Measurements from ENCODE around the gene PPP2R5C. TPM values are rescaled to one million over a fixed set of nuclear protein-coding genes. Genes with fewer than 3 reads are reported as not detected.

The PPP2R5C gene
- total RNA-seq, 2 donors from 2014 or later = 146 to 153 TPM

DNA sequence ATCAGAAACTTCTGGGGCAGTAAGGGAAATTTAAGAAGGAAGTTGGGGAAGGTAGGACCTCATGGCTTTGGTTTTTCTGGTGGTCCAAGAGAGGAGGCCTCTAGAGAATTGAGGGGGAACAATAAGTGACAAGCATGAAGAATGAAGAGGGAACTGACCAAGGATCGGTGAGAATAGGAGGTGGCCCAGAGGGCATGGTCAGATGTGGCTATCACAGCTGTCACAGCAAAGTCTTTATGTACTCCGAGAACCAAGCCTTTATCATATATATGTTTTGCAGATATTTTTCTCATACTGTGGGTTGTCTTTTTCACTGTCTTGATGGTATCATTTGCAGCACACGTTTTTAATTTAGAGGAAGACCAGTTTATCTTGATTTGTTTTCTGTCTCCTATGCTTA lies 64.3 kb downstream of the PPP2R5C start:
- peak overlapping the region; percentile 45 for H3K27ac ChIP-seq
- no peaks in the 10 kb centered on the region for H3K9me3 ChIP-seq
- H3K27me3 ChIP-seq = no peaks in the 10 kb centered on the region
- no peak for DNase-seq
- H3K9ac ChIP-seq (ENCODE audit: low read depth in 2 of 2, low read length in 2 of 2) = peak overlapping the region in 1 of 2 donors; percentile 30
- TF ChIP-seq, protein P1, sequence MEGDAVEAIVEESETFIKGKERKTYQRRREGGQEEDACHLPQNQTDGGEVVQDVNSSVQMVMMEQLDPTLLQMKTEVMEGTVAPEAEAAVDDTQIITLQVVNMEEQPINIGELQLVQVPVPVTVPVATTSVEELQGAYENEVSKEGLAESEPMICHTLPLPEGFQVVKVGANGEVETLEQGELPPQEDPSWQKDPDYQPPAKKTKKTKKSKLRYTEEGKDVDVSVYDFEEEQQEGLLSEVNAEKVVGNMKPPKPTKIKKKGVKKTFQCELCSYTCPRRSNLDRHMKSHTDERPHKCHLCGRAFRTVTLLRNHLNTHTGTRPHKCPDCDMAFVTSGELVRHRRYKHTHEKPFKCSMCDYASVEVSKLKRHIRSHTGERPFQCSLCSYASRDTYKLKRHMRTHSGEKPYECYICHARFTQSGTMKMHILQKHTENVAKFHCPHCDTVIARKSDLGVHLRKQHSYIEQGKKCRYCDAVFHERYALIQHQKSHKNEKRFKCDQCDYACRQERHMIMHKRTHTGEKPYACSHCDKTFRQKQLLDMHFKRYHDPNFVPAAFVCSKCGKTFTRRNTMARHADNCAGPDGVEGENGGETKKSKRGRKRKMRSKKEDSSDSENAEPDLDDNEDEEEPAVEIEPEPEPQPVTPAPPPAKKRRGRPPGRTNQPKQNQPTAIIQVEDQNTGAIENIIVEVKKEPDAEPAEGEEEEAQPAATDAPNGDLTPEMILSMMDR (IDR thresholded peaks at IDR 0.05) = no peak
- no peaks in the 10 kb centered on the region for H3K36me3 ChIP-seq
- H3K4me1 ChIP-seq = no peaks in the 10 kb centered on the region
- intact Hi-C loops (cut with DNase I) = no loop called here
- H3K4me3 ChIP-seq = no peak overlapping the region

DNA sequence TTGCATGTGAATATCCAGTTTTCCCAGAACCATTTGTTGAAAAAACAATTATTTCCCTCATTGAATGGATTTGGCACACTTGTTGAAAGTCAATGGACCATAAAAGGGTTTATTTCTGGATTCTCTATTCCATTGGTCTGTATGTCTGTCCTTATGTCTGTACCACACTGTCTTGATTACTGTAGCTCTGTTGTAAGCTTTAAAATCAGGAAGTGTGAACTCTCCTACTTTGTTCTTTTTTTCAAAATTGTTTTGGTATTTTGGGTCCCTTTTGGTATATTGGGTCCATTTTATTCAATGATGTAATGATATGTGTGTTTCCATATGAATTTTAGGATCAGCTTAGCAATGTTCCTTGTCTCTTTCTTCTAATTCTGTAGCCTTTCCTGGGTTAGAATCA lies 64.8 kb downstream of the PPP2R5C start:
- Histone ChIP-seq H3K27ac (no peak overlapping the region), H3K9ac (ENCODE audit: low read depth in 2 of 2, low read length in 2 of 2) (no peak overlapping the region), H3K9me3 (no peaks in the 10 kb centered on the region), H3K4me3 (no peak overlapping the region), H3K36me3 (no peaks in the 10 kb centered on the region), H3K27me3 (no peaks in the 10 kb centered on the region), H3K4me1 (no peaks in the 10 kb centered on the region)
- intact Hi-C loops (cut with DNase I) = no loop called here
- DNase-seq = no peak
- TF ChIP-seq, protein P1 (IDR thresholded peaks at IDR 0.05) = no peak

DNA sequence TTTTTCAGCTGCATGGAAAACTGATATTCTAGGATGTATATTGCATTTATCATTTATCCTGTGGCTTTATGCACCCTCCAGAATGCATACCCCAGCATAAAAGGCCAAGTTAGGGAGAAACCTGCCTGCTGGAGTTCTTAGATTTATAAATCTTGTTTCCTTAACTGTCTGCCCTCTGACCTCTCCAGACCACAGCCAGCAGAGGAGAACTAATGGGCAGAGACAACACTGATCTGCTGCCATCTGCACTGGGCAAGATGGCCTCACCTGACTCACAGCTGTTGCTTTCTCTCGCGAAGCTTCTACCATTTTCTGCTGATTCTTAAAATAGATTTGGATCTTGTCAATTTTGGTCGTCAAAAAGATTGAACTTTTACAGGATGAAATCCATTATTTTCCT lies 65.8 kb downstream of the PPP2R5C start:
- no peaks in the 10 kb centered on the region for H3K27me3 ChIP-seq
- H3K9me3 ChIP-seq = no peaks in the 10 kb centered on the region
- DNase-seq = no peak
- intact Hi-C loops (cut with DNase I) = no loop called here
- H3K4me1 ChIP-seq = no peaks in the 10 kb centered on the region
- no peak overlapping the region for H3K27ac ChIP-seq
- no peak overlapping the region for H3K4me3 ChIP-seq
- TF ChIP-seq, protein P1 (IDR thresholded peaks at IDR 0.05) = no peak
- H3K36me3 ChIP-seq = no peaks in the 10 kb centered on the region
- H3K9ac ChIP-seq (ENCODE audit: low read depth in 2 of 2, low read length in 2 of 2) = no peak overlapping the region

DNA sequence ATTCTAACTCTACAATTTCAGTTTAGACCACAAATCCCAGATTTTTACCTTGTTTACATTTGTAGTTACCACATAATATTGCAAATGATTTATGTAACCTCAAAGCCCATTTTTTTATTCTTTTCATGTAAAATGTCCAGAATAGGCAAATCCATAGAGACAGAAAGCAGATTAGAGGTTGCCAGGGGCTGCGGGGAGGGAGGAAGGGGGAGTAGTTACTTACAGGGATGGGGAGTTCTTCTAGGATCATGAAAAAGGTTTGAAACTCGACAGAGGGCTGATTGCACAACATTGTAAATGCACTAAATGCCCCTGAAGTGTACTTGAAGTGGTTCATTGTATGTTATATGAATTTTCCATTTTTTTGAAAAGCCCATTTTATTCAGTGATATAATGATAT lies 66.5 kb downstream of the PPP2R5C start:
- H3K9ac ChIP-seq (ENCODE audit: low read depth in 2 of 2, low read length in 2 of 2) = no peak overlapping the region
- DNase-seq = no peak
- H3K4me1 ChIP-seq = no peaks in the 10 kb centered on the region
- H3K27ac ChIP-seq = no peak overlapping the region
- no peaks in the 10 kb centered on the region for H3K9me3 ChIP-seq
- no peaks in the 10 kb centered on the region for H3K36me3 ChIP-seq
- no peak overlapping the region for H3K4me3 ChIP-seq
- TF ChIP-seq, protein P1 (IDR thresholded peaks at IDR 0.05) = no peak
- no peaks in the 10 kb centered on the region for H3K27me3 ChIP-seq
- intact Hi-C loops (cut with DNase I) = no loop called here

DNA sequence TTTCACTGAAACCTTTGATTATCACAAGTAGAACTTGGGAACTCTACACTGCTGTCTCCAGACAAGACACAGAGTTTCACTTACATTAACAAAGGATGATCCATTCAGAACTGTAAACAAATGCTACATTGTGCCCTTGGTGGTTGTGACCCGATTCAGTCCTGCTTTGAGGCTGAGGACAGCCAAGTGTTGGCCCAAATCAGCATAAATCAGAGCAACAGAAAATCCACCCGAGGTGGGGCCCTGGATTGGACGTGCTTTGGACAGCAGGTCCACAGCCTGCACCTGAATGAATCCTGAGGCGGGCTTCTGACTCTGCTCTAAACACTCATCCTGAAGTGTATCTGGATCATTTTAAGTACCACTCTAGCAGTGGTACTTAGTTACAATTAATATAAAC lies 68.8 kb downstream of the PPP2R5C start:
- H3K27ac ChIP-seq = no peak overlapping the region
- H3K27me3 ChIP-seq = no peaks in the 10 kb centered on the region
- DNase-seq = no peak
- TF ChIP-seq, protein P1 (IDR thresholded peaks at IDR 0.05) = no peak
- H3K9ac ChIP-seq (ENCODE audit: low read depth in 2 of 2, low read length in 2 of 2) = no peak overlapping the region
- peaks cover 13% of the 10 kb centered on the region for H3K4me1 ChIP-seq
- H3K9me3 ChIP-seq = no peaks in the 10 kb centered on the region
- intact Hi-C loops (cut with DNase I) = no loop called here
- no peak overlapping the region for H3K4me3 ChIP-seq
- no peaks in the 10 kb centered on the region for H3K36me3 ChIP-seq

DNA sequence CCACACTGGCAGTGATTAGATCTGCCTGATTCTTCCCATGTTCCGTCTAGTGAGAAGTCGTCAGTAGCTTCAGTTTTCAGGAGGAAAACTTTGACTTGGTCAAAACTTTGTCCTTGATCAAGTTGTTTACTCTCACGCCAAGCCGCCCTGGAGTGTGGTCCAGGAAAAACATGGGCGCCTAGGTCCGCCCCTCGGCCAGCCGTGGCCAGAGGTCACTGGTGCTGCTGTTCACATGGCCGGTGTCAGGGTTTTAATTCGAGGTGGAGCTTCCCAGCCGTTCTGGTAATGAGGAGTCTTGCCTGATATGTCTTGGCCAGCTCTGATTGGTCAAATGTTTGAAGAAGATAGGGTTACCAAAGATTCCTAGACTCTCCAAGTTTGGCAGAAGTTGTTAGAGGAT lies 71.5 kb downstream of the PPP2R5C start:
- TF ChIP-seq, protein P1 (IDR thresholded peaks at IDR 0.05) = no peak
- no peak overlapping the region for H3K9ac ChIP-seq (ENCODE audit: low read depth in 2 of 2, low read length in 2 of 2)
- intact Hi-C loops (cut with DNase I) = no loop called here
- no peaks in the 10 kb centered on the region for H3K27me3 ChIP-seq
- DNase-seq = no peak
- no peak overlapping the region for H3K4me3 ChIP-seq
- peaks cover 13% of the 10 kb centered on the region for H3K4me1 ChIP-seq
- no peaks in the 10 kb centered on the region for H3K9me3 ChIP-seq
- H3K27ac ChIP-seq = no peak overlapping the region
- H3K36me3 ChIP-seq = no peaks in the 10 kb centered on the region

Measured in colonic mucosa (tissue), 4 donors.